Subcutaneous adipose tissue (tissue), 4 donors: ENCODE results near the gene SOX9. TPM values are rescaled to one million over a fixed set of nuclear protein-coding genes. Genes with fewer than 3 reads are reported as not detected.

Source experiments
- CTCF ChIP-seq: fragments of 450-650 bp; IDR thresholded peaks from one replicate; pipeline ENCODE4 v1.5.1; 2016; ENCODE audit warnings: low read depth, mild to moderate bottlenecking, control low read depth, antibody characterized with exemption, moderate library complexity
- total RNA-seq, 4 donors: library from RNA; depleted of rRNA; stranded (reverse); fragments of >200 nt; gene quantifications; one replicate each; pipeline ENCODE4 v1.1.0, GENCODE V29; 2016

The SOX9 gene
- 1 to 10 TPM; 2.4 to 5.1 (median 3.3) TPM for total RNA-seq

DNA sequence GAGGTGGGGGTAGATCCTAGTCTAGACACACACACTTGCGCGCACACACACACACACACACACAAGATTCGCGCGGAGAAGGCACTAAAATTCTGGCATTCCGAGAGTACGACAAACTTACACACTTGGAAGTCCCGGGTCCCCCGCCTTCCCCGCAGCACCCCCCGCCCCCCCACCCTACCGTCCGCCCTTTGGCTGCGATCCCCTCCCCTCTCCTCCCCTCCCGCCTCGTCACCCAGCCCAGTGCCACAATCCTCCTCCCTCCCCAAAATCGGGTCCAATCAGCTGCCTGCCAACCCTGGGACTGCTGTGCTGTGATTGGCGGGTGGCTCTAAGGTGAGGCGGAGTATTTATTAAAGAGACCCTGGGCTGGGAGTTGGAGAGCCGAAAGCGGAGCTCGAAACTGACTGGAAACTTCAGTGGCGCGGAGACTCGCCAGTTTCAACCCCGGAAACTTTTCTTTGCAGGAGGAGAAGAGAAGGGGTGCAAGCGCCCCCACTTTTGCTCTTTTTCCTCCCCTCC lies at the start of gene SOX9:
Gene SOX9 (plus strand): TSS at position 379 of the 522 bp plus-strand sequence. CDS start 372 bp downstream, outside the sequence.
- TF ChIP-seq CTCF, result no peak

DNA sequence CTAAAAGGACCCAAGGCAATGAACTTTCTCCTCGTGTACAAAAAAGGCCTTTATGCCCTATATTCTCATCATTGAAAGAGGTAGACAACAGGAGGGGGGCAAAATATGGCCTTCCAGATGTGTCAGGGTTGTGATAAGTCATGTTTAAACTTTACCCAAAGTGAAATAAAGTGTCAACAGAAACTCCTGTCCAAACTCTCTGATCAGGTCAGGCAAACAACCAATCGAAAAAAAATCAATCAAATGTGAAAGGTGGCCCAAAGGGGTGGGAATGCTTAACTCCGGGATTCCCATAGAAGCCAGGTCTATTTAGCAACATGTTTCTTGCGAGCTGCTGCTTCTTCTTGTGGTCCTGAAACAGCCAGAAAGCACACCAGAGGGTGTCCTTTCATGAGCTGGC lies 49.5 kb upstream of the SOX9 start:
- no peak for TF ChIP-seq CTCF

DNA sequence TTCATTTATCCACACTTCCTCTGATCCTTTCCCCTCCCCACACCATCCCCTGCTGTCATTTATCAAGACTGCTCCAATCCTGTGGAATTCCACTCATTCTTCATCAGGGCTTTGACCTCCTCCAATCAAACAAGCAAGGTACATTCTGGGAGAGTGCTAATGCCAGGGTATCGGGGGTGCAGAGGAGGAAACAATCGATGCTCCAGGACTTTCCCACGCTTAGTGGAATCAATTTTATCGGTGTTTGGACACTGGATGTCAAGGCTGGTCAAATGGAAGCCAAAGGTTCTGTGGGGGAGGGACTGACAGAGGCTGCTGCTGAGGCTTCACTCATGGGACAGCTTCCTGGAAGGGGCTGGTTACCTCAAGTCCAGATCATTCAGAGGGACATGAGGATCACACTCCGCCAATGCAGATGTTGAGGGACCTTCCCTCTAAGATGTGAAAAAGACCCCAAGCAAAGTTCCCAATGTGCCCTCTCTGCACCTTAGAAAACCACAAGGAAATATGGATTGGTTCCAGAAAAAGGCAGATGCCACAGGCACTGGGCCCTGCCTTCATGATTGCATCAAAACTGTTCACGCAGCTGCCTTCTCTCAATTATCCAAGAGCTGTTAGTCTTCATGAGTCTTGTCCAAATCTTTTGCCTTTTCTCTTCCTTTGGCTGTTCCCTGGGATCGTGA lies 44.7 kb upstream of the SOX9 start:
- TF ChIP-seq CTCF, result no peak

GRCh38 chr17:72076678-72077030 lies 44.2 kb upstream of the SOX9 start:
- TF ChIP-seq CTCF, result no peak

DNA sequence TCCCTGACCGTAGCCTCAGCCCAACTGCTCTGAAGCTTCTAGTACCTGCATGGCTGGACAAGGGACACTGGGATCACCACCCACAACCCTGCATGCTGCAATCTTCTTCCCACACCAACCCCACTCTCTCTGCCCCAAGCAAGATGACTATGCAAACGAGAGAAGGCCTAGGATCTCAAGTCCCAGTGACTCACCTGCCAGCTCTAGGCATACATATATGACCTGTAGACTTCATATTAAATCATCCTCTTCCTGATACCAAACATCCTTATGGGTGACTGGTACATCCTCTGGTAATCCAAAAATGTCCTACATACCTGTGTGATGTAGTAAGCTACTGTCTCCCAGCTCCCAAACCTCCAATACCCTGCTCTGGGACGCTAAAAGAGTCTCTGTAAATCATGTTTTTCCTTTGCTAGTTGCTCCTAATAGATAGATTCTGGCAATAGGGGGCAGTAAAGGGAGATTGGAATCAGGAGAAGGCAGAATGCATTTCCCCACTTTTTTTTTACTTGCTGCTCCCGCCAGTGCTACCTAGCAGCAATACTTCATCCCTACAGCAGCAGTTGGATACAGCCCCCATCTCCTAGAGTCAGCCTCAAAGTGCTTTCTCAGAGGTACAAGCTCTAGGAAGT lies 43.4 kb upstream of the SOX9 start:
- TF ChIP-seq CTCF, result no peak

- no peak for TF ChIP-seq CTCF
These were observed 41.1 kb upstream of the SOX9 start for GRCh38 chr17:72079700-72080099.

DNA sequence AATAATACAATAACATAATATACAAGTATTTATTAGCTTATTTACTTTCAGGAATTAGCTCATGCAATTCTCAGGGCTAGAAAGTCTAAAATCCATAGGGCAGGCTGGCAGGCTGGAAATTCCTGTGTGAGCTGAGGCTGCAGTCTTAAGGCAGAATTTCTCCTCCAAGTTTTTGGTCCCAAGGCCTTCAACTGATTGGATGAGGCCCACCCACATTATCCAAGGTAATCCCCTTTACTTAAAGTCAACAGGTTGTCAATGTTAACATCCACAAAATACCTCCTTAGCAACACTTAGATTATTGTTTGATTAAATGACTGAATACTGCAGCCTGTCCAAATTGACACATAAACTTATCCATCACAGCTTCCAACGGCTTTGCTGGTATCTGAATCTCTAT lies 32.9 kb upstream of the SOX9 start:
- TF ChIP-seq CTCF, result no peak
